ENCODE results near the gene ULBP3.

DNA sequence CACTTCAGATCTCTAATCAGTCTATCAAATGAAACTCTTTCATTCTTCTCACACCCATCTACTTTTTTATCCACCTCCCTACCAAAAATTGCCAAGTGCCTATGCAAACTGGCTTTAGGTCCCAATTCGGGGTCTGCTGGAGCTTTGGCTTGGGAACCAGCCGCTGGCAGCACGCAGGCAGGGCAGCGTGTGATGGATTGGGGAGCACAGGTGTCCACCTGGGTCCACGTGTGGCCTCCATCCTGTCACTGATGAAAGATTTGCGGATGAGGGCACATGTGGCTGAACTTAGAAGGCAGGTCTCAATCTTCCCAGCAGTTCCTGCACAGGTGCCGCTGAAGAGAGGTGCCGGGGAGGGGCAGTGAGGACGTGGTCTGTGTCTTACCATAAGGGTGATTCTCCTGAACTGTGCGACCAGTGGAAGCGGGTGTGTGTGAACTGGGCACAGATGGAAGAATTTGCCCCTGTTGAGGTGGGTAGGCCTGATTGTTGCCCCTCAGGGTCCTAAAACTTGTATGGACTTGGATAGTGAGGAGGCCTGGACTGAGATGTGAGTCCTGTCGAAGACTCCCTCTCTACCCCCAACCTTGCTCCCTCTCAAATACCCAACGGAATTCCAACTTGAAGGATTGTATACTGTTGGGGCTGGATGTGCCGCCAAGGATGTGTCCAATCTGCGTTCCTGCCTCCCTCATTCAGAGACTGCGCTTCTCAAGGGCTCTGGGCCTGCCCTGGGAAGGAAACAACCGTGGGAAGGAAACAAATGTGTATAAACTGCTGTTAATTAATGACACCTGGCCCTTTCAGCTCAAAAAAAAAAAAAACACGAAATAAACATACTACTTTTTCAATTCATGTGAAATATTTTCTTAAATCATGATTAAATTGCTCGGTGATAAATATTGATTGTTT is 25.2 kb downstream of the ULBP3 start:
- no peak for TF ChIP-seq ARNT (IDR thresholded peaks at IDR 0.05)
- TF ChIP-seq BHLHE40 (IDR thresholded peaks at IDR 0.05; ENCODE audit: borderline replicate concordance) = no peak
- no peak for TF ChIP-seq FOXA1 (IDR thresholded peaks at IDR 0.05)
- TF ChIP-seq SUZ12 (IDR thresholded peaks at IDR 0.05) = no peak
- TF ChIP-seq L3MBTL2 (conservative IDR thresholded peaks at IDR 0.05) = no peak
- TF ChIP-seq TARDBP (IDR thresholded peaks at IDR 0.05) = no peak
- no peak for TF ChIP-seq SP1 (IDR thresholded peaks at IDR 0.05)
- no peak for TF ChIP-seq LEF1 (IDR thresholded peaks at IDR 0.05; ENCODE audit: borderline replicate concordance)
- no peak for TF ChIP-seq ELF4 (IDR thresholded peaks at IDR 0.05)
- no peak for TF ChIP-seq FOXK2 (IDR thresholded peaks at IDR 0.05)
- TF ChIP-seq, protein P1, sequence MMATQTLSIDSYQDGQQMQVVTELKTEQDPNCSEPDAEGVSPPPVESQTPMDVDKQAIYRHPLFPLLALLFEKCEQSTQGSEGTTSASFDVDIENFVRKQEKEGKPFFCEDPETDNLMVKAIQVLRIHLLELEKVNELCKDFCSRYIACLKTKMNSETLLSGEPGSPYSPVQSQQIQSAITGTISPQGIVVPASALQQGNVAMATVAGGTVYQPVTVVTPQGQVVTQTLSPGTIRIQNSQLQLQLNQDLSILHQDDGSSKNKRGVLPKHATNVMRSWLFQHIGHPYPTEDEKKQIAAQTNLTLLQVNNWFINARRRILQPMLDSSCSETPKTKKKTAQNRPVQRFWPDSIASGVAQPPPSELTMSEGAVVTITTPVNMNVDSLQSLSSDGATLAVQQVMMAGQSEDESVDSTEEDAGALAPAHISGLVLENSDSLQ (IDR thresholded peaks at IDR 0.05) = no peak
- no peak for TF ChIP-seq CTBP1 (IDR thresholded peaks at IDR 0.05; ENCODE audit: borderline replicate concordance)

Measured in HEK293T (cell line).